ENCODE data around the gene ELF3. TPM values are rescaled to one million over a fixed set of nuclear protein-coding genes. Genes with fewer than 3 reads are reported as not detected.

Gene ELF3
- total and polyA plus RNA-seq, 2 of the 4 experiments (the other 2 are of a cell fraction), result under 0.01 to 0.38 TPM

DNA sequence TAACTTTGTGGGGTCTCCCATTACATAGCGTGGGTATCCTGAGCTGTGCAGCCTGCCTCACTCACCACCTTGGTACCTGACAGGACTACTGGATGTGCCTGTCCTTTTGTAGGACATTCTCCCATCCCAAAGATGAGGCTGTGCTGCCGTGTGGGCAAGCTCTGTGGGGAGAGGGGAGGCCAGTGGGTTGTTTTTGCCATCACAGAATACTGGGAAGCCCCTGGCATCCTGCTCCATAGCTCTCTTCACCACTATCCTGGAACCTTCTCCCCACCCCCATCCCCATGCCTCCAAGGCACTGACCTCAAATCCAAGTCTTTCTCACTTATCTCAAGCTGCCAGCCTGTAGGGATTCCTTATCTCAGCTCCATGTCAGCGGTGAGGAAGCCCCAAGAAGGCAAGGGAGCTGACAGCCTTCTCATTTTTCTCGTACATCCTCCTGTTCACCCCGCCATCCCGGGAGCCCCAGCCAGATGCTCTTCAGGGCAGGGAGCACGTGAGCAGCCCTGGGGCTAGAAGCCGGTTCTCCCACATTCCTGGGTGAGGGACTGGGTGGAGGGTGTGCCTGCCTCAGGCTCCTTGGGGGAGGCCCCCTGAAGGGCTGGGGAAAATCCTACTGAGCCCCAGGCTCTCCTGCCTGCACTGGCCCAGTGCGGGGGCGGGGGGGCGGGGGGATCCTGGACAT, 2.4 kb upstream of the ELF3 start:
- no peaks in the 10 kb centered on the region for H3K9me3 ChIP-seq (ENCODE audit: control insufficient read depth, insufficient read depth, low read length)
- no peaks in the 10 kb centered on the region; the same call in 1 of the 2 replicates for H3K9me1 ChIP-seq (ENCODE audit: insufficient read depth, low read length)
- BruUV-seq (replicated peaks), result no TSS peak
- no peak overlapping the region for H2BK20ac ChIP-seq (ENCODE audit: low read depth, low read length)
- no peak overlapping the region for H2BK15ac ChIP-seq (ENCODE audit: low read depth, low read length)
- DNase-seq, result no peak
- H3K23ac ChIP-seq (ENCODE audit: low read depth, low read length), result no peak overlapping the region
- TF ChIP-seq MXI1 (IDR thresholded peaks at IDR 0.05; ENCODE audit: borderline replicate concordance, low read depth, low read length) (no peak), MAZ (IDR thresholded peaks at IDR 0.05; ENCODE audit: borderline replicate concordance, low read depth, low read length) (no peak), BHLHE40 (IDR thresholded peaks at IDR 0.05; ENCODE audit: low read depth, low read length) (no peak), RCOR1 (IDR thresholded peaks at IDR 0.05; ENCODE audit: insufficient replicate concordance, low read length) (no peak), RFX5 (IDR thresholded peaks at IDR 0.05; ENCODE audit: low read depth, low read length) (no peak), CEBPB (IDR thresholded peaks at IDR 0.05; ENCODE audit: low read depth, low read length) (no peak), CHD1 (IDR thresholded peaks at IDR 0.05; ENCODE audit: low read depth, low read length) (no peak), SMC3 (IDR thresholded peaks at IDR 0.05; ENCODE audit: low read depth, low read length) (no peak), MAFK (IDR thresholded peaks at IDR 0.05; ENCODE audit: low read depth, low read length) (no peak), NFE2L2 (IDR thresholded peaks at IDR 0.05; ENCODE audit: low read depth, low read length) (no peak)
- TF ChIP-seq, protein P1, sequence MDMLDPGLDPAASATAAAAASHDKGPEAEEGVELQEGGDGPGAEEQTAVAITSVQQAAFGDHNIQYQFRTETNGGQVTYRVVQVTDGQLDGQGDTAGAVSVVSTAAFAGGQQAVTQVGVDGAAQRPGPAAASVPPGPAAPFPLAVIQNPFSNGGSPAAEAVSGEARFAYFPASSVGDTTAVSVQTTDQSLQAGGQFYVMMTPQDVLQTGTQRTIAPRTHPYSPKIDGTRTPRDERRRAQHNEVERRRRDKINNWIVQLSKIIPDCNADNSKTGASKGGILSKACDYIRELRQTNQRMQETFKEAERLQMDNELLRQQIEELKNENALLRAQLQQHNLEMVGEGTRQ (IDR thresholded peaks at IDR 0.05; ENCODE audit: low read depth, low read length), result no peak
- TF ChIP-seq, protein P2, sequence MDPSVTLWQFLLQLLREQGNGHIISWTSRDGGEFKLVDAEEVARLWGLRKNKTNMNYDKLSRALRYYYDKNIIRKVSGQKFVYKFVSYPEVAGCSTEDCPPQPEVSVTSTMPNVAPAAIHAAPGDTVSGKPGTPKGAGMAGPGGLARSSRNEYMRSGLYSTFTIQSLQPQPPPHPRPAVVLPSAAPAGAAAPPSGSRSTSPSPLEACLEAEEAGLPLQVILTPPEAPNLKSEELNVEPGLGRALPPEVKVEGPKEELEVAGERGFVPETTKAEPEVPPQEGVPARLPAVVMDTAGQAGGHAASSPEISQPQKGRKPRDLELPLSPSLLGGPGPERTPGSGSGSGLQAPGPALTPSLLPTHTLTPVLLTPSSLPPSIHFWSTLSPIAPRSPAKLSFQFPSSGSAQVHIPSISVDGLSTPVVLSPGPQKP (IDR thresholded peaks at IDR 0.05; ENCODE audit: borderline replicate concordance, low read depth, low read length), result no peak
- peak overlapping the region; percentile 21 for H2AFZ ChIP-seq (replicated peaks; ENCODE audit: low read length, poor library complexity)
- H3K4me1 ChIP-seq (ENCODE audit: control insufficient read depth, insufficient read depth, low read length), result peaks cover 2% of the 10 kb centered on the region; the same call in 1 of the 2 replicates
- no CpG with 5 or more reads among the region's 11 CpGs for WGBS, 2 experiments (ENCODE audit: extremely low coverage in 2 of 2, insufficient read length in 1 of 2)
- H2AK5ac ChIP-seq (ENCODE audit: low read depth, low read length), result no peak overlapping the region
- H3K18ac ChIP-seq (ENCODE audit: low read depth, low read length), result no peak overlapping the region
- no peaks in the 10 kb centered on the region for H4K20me1 ChIP-seq (ENCODE audit: insufficient read depth, low read length)
- no peak overlapping the region for H3K4me3 ChIP-seq (ENCODE audit: insufficient read depth, low read depth, low read length)
- in situ Hi-C loops (cut with MboI; ENCODE audit: low sequenced_read_pairs) (no loop called here), intact Hi-C loops (cut with micrococcal nuclease) (loop anchor here (5.0 kb wide), 1 partner anchor 129 kb away; no protein-coding TSS in a partner anchor), dilution Hi-C loops (cut with HindIII; ENCODE audit: low sequenced_read_pairs, unreplicated experiment) (no loop called here)
- H4K8ac ChIP-seq (ENCODE audit: low read depth in 2 of 2, low read length in 2 of 2), result no peak overlapping the region
- no peak for ATAC-seq (ENCODE audit: low read depth)
- POLR2A ChIA-PET (ENCODE audit: unreplicated experiment), result no interaction called here
- H3K27me3 ChIP-seq (ENCODE audit: control insufficient read depth, insufficient read depth, low read length), result 0 out of 2 replicates have a peak, but pooled peaks cover 2% of the 10 kb centered on the region
- no peak overlapping the region for H4K5ac ChIP-seq (ENCODE audit: low read depth, low read length)
- H3K4ac ChIP-seq (ENCODE audit: low read depth, low read length), result no peak overlapping the region
- H4K91ac ChIP-seq (ENCODE audit: insufficient read depth, low read depth, low read length), result no peak overlapping the region
- no peak overlapping the region for H3K9ac ChIP-seq (ENCODE audit: low read depth, low read length)
- no peak overlapping the region for H2BK5ac ChIP-seq (ENCODE audit: low read depth, low read length, poor library complexity, severe bottlenecking)
- H3K14ac ChIP-seq (replicated peaks; ENCODE audit: low read depth, low read length), result no peak overlapping the region
- H3K4me2 ChIP-seq (ENCODE audit: low read depth, low read length), result no peak overlapping the region
- H2AK9ac ChIP-seq (replicated peaks; ENCODE audit: low read depth, low read length, poor library complexity), result no peak overlapping the region
- CTCF ChIA-PET, result interaction anchor here (0.7 to 1.4 kb wide), 2 partner anchors 111 to 112 kb away, joined by 3 to 4 read pairs; no protein-coding TSS in a partner anchor
- no peak overlapping the region for H3K27ac ChIP-seq (ENCODE audit: insufficient read depth, low read length)
- no peak overlapping the region for H2BK120ac ChIP-seq (ENCODE audit: low read depth, low read length)
- H3K56ac ChIP-seq (ENCODE audit: extremely low read depth, insufficient read depth, low read length), result no peak overlapping the region
- no peaks in the 10 kb centered on the region for H3K79me1 ChIP-seq (ENCODE audit: low read depth in 1 of 2, low read length in 2 of 2)
- peaks cover 26% of the 10 kb centered on the region for H3K36me3 ChIP-seq (ENCODE audit: control insufficient read depth, insufficient read depth, low read length)
